GM19035 (cell line): ENCODE data around the gene UNC5C.
"Not testable (repeated sequence)": the region's sequence is repeated elsewhere in the genome, so short reads cannot be mapped to it uniquely, and the experiment has no call there.

ENCODE experiments used
- ATAC-seq: cut with Tn5 transposase; IDR thresholded peaks from one replicate; pipeline ENCODE4 v1.9.1; 2021; ENCODE audit not compliant: unreplicated experiment

The UNC5C gene

DNA sequence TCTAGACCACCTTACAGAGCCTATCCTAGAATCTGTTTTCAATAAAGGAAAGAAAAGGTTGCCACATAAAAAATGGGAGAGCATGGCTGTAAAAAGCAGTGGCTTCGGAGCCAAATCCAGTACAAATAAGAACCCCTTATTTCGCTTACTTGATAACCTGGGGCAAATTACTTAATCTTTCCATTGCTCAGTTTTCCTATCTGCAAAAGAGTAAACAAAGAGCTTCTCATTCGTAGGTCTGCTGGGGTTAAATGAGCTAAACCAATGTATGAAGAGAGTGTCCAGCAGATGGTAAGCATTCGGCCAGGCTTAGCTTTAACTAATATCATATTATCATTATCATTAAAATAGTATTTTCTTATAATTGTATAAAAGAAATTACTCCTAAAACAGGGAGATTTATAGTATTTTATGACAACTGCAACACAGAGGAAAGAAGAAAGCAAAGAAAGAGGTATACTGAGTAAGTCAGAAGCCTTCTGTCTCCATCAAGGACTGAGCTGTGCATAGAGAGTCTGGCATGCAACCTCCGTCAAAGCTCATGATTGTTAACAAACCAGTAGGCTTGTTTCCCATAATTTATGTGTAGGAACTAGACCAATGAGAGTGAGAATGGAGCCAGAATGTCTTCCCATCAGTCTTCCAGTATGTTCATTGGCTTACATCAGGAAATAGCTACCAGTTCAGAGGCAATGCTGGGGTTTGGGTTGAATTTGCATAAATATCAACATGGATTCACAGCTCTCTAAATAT is 364.9 kb downstream of the UNC5C start:
- no peak for ATAC-seq

DNA sequence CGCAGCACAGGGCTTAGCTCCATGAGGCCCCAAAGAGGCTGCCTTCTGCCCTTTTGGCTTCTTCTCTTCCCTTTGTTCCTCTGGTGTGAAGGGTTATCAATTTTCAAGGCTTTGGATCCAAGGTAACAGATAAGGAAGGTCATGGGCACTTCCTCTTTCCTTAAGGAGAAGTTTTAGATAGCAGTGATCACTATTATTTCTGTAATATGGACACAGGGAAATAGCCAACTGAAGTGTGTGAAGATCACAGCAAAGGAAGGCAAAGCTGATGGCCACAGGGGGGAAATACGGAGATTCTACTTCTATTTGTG is 366.8 kb downstream of the UNC5C start:
- ATAC-seq: no peak

DNA sequence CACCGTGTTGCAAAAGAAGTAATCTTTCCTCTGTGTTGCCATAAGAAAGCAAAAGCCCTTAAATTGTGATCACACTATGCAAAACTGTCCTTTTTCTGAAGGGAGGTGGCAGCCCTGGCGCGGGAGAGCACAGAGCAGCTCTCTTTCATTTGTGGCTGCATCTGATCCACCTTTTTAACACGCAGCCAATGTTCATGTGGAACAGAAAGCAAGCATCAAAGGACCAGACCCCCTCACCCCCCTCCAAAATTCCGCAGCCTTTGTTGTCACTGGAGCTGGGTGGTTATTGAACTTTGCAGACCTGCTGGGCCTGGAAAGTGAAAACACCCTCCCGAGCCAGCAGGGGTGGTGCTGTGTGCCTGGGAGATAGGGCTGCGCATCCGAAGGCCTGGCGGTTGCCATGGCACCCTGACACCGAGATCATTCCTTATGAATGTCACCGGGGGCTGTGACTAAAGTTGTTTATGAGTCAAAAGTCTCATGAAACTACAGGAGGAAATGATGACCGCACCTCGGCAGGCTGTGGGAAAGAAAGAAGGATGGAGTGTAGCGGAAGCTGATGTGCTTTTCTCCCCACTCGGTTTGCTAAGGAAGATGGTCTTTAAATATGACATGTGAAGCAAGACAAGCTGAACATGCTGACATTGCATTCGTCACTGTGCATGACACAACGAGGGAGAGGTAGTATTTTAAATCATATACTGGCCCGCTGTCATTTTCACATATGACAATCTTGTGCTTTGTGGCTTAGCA is 367.4 kb downstream of the UNC5C start:
- ATAC-seq: no peak

DNA sequence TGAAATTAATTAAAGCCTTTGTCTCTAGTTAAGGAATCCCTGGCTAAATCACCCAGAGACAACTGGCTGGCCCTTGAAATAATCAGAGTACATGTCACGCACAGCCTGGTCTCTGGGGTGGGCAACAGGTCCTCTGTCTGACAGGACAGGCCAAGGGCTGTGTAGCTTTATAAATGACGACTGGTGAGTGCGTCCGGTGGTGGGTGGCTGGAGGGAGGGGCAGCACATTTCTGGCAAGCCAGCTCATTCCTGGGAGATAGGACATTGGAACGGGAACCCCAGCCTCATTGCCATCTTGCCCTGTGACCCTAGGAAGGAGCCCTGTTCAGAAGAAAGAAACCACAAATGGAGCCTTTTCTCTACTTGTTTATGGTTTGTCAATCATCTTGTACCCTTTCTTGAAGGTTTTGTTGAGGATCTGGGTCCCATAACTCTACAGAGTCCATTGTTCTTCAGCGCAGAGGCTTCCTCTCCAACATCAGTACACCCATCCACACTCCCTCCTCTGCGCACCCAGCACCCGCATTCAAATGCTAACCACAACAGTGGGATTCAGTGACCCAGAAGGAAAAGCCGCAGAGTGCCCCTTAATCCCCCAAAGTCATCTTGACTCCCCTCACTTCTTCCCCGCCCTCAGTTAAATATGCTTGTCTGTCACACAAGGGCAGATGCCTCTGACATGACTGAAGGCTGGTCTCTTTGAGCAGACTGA is 368.1 kb downstream of the UNC5C start:
- no peak for ATAC-seq

DNA sequence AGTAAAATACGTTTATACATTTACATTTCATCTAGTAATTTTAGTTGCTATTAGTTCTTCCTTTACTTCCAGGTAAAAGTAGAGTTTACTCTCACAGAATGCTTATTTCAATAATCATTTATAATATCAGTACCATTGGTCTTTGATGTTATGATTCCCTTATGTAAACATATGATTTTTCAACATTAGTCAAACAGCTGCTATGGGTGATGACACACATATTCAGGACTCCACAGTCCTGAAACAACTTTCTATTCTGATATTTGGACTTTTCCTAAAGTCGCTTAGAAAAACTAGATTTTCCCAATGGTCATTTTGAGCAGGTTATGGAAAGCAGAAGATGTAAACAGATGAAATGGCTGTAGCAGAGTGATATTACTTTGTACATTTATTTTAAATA is 369.8 kb downstream of the UNC5C start:
- no peak for ATAC-seq

DNA sequence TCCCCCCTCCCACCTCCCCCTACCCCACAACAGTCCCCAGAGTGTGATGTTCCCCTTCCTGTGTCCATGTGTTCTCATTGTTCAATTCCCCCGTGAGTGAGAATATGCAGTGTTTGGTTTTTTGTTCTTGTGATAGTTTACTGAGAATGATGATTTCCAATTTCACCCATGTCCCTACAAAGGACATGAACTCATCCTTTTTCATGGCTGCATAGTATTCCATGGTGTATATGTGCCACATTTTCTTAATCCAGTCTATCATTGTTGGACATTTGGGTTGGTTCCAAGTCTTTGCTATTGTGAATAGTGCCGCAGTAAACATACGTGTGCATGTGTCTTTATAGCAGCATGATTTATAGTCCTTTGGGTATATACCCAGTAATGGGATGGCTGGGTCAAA is 377.4 kb downstream of the UNC5C start:
- ATAC-seq: not testable (repeated sequence)

DNA sequence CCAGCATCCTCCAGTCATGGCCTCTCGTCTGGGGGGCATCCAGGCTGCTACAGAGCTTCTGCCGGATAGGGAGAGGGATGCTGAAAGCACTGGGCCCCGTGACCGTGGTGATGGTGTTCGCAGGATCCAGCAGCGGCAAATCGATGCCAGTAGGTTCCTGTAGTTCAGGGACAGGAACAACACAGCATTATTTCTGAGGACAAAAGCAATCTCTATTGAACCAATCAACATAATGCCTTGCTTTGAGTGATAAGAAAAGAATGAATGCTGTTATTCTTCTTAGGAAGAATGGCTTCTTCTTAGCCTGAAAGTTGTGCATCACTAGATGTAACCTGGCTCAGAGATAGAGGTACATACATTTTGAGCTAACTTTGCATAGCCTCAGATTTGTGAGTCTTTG is 378.6 kb downstream of the UNC5C start:
- no peak for ATAC-seq

DNA sequence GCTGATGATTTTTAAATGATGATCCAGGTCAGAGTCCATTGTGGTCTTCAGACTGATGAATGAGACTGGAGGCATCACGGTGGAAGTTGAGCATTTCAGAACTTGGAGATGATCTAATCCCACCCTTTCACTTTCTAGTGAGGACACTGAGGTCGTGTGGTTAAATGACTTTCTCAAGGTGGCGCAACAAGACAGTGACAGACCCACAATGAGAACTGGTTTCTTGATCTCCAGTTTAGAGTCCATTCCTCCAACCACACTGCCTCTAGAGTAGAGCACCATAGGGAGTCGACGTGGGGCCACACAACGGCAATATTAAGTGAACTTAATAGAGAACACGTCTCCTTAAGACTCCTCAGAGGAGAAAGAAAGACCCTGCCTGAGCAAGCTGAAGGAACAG is 381.0 kb downstream of the UNC5C start:
- ATAC-seq: no peak

DNA sequence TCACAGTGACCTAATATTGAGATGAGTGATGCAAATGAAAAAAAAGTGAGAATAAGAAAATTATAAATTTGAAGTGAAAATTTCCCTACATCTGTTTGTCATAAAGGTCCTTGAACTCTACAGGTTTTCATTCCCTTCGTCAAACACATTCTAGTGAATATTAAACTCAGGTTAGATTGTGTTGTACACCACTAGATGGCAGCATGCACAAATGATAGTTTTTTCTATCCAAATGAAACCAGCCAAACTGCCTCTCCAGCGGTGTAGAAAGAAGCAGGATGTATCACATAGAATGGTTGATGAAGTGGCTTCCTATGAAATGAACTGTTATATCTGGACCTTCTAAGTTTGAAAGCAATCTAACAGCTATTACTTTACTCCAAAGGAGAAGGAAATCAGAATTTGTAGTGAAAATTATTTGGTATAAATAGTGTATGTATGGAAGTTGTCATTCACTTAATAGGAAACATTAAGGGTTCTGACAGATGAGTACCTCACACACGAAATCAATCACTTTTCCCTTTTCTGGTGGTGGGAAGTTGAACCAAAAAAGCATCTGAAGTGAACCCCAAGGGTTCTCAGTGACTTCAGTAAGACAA is 382.7 kb downstream of the UNC5C start:
- ATAC-seq: peak; percentile 85

DNA sequence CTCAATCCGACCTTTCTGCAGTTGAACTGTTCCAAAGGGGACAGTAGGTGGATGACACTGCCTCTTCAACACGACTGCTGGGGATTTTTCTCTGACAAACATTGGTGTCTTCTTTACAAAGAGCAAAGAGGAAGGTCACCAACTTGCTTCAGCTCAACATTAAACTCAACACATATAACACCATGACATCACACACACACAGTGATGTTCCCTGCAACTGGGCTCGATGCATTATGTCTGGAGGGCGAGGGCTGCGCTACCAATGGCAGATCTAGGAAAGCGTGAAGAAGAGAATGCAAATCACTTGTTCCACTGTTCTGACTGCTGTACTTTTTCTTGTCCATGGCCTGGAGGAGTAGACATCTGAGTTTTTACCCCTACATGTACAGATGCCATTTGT is 385.9 kb downstream of the UNC5C start:
- no peak for ATAC-seq

DNA sequence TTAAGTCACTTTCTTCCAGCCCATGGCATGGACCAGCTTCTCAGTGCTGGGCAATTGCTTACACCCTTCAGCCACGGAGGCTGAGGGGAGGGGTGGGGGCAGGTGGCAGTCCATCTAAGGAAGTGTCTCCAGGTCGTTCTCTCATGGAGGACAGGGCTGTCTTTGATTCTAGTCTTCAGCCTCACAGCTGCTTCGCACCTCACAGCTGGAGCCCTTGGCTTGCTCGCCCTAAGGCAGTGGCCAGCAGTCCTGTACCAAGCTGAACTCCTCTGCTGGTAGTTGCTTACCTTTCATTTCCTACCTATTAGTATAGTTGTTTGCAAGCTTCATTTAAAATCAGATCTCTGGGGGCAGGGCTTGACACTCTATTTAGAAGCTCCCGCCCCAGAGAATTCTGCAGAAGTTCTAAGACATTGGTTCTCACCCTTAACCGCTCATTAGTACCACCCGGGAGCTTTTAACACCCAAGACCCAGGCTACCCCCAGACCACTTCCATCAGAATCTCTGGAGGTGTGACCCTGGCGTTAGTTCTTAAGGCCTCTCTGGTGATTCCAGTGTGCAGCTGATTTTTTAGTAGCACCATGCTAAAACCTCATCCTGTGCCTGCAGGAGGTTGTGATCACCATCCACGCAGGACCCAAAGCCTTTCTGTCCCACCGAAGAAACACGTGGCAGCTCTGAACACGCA is 386.8 kb downstream of the UNC5C start:
- no peak for ATAC-seq

DNA sequence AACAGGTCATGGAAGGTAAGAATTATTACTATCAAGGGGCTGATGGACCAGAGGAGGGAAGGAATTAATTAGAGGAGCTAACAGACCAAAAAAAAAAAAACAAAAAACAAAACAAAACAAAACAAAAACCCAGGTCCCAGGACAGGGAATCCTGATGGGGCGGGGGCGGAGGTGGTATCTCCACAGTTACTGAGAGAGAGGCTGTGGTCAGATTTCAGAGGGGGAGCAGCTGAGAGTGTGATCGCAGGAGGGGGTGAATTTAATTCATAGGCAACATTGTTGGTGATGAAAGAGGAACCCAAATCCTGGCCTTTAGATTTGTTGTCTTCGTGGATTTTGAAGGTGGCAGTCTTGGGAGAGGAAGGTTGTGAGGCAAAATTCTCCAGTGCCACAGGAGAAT is 389.4 kb downstream of the UNC5C start:
- no peak for ATAC-seq

DNA sequence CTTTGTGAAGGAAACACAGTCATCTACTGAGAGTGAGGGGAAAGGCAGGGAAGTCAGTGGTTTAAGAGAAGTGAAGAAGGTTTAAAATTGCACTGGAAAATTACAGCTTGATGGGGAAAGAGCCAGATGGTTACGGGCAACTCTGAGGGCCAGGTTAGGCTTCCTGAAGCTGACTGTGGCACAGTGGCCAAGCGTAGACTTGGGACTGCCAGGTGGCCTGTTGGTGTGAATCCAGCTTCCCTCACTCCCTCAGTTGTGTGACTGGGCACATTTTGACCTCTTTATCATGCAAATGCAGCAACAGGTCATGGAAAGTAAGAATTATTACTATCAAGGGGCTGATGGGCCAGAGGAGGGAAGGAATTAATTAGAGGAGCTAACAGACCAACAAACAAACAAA is 390.1 kb downstream of the UNC5C start:
- ATAC-seq: no peak

DNA sequence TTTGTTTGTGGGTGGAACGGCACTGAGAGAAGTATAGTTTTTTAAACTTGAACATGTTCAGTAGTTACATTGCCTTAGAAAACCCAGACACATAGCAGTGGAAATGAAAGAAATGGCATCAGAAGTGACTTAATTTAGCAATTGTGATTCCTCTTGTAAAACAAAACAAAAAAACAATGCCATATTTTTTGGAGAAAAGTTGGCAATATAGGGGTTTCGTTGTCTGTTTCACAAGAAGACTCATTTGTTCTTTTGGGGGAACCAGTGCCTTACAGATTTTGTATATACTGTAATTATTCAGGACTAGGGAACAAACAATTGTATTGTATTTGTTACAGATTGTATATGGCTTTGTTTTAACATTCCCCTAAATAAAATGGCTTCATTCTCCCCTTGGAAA is 390.7 kb downstream of the UNC5C start:
- ATAC-seq: no peak

DNA sequence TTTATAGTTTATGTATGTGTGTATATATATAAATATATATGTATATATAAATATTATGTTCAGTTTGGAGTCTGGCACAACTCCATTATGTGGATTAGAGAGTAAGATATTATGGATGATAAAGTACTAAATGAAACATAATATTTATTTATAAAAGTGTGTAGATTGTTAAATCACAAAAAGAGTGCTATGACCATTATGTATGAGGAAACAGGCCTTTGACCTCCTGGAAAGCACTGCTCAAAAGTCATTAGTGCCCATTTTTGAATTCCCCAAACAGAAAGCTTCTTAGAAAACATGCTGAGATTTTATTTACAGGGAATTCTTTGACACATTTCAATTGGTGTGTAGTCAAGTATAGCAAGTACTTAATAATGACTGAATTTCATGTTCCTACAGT is 391.2 kb downstream of the UNC5C start:
- ATAC-seq: no peak

DNA sequence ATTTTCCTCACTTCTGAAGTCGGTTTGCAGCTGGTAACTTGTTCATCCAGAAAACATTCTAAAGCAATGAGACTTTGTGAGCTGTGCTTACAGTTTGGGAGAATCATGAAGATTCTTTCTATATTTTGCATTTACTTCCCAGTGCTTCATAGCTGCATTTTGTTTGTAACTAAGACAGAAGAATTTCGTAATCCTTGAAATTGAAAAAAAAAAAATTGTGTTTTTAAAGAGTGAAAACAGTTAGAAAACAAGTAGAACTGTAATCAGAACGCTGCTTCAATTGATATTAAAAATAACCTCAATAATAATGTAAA is 392.4 kb downstream of the UNC5C start:
- no peak for ATAC-seq

DNA sequence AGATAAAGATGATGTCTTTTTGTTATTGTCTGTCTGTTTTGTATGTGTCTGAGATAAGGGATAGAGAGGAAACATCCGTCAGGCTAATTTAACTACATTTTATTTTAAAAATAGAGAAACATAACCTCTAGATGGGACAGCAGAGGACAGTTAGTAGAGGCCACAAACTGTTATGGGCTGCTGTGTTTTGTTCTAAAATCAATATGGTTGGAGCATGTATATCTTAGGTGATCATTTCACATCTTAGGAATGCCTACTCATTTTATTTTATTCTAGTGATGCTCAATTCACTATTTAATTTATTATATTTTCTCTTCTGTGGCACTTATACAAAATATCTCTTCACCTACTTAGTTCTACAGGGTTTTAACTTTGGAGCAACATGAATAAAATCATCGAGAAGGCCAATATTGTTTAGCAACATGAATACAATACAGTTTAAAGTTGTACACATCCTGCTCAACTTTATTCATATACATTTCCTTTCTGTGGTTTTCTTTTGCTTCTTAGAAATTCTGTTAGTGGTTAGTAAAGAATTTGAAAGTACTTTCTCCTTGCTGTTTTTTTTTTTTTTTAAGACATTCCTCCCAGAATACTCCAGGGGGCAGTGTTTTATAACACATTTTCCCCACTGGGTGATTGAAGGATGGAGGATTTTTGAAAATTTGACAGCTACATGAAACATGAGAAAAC is 392.9 kb downstream of the UNC5C start:
- ATAC-seq: peak; percentile 60

DNA sequence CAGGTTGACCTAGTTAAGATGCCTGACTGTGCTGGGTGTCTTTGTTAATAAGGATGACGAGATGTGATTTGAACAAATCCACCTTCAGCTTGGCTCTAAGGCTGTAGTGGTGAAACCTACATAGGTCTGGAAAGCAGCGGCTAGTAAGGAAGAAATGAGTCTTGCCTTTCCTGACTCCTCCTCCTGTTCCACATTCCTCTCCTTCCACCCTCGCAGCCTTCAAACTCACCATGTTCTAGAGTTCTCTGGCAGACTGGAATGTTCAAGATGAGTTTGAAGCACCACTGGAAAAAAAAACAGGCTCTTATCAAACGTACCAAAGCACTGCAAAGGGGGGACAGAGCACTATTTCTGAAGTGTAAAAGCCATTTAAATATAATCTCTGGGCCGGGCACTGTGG is 395.6 kb downstream of the UNC5C start:
- ATAC-seq: no peak

DNA sequence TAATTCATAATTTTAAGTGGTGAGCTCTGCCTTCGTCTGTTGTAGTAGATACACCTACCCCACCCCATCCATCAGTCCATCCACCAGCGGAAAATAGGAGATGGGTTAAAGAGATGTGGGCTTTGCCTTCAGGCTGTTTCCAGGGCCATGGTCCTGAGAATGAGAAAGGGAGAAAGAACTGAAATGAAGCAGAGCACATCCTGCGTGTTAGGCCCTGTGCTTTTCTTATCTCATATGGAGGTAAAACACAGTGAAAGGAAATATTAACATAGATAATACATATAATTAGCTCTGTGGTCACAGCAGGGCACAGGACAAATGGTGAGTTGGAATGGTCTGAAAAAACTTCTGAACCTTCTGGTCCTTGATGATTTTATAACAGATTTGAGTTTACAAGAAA is 397.5 kb downstream of the UNC5C start:
- ATAC-seq: no peak

DNA sequence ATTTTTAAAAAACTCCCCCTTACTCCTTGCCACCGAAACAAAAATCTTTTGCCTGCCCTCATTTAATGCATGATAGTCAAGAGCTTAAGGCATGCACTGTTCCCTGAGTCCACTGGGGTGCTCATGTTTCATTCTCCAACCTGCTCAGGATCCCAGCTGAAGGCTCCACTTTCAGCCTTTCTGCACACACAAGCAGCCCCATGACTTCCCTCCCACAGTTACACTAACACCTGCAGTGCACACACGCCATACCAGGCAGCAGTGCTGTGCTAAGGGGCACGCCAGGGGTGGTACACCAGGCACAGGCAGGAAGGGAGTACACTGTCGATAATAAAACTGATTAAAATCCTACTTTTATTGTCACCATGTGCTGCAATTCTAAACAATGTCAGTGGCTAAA is 405.8 kb downstream of the UNC5C start:
- ATAC-seq: no peak

DNA sequence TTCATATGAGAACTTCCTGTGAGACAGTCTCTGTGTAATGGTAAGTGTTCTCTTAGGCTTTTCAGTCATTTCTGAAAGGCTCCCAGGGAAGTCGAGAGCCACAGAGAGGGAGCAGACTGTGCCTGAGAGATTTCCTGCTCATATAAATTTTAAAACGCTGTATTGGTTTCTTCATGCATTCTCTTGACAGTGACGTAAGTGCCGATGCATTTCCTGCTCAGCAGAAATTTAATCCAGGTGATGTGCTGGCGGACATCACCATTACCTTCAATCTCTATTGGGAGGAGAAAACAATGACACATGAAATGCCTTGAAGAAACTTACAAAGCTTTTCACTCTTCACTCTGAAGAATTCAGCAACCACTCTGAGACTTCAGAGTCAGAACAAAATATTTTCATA is 407.4 kb downstream of the UNC5C start:
- ATAC-seq: no peak
